COR-L47 (cell line): Measurements from ENCODE around the gene BCLAF3.

Experiments
- DNase-seq: peaks from one replicate; lab custom pipeline; 2025; lab: John Stamatoyannopoulos, UW

BCLAF3 gene

GRCh38 chrX:19990556-19991349 is at the start of gene BCLAF3:
Gene BCLAF3 (minus strand): TSS chrX:19991061. CDS start chrX:19970264, 20,797 bp downstream.
- DNase-seq: peak; percentile 77

GRCh38 chrX:20038966-20039365 is 48.1 kb upstream of the BCLAF3 start:
- DNase-seq: no peak

GRCh38 chrX:20037186-20037585 is 46.3 kb upstream of the BCLAF3 start:
- DNase-seq: no peak

- DNase-seq: no peak
Measured at GRCh38 chrX:20032201-20032600, 41.3 kb upstream of the BCLAF3 start.

GRCh38 chrX:20029728-20030127 is 38.9 kb upstream of the BCLAF3 start:
- no peak for DNase-seq

- DNase-seq: no peak
Measured at GRCh38 chrX:20028588-20028987, 37.7 kb upstream of the BCLAF3 start.

- no peak for DNase-seq
Measured at GRCh38 chrX:20026278-20026677, 35.4 kb upstream of the BCLAF3 start.

- no peak for DNase-seq
Measured at GRCh38 chrX:20019672-20020365, 29.0 kb upstream of the BCLAF3 start.

GRCh38 chrX:20016616-20016945 is 25.7 kb upstream of the BCLAF3 start:
- DNase-seq: no peak

- no peak for DNase-seq
Measured at GRCh38 chrX:20015945-20016615, 25.2 kb upstream of the BCLAF3 start.

GRCh38 chrX:20015422-20015821 is 24.6 kb upstream of the BCLAF3 start:
- DNase-seq: no peak

GRCh38 chrX:20011608-20012007 is 20.7 kb upstream of the BCLAF3 start:
- DNase-seq: no peak

- DNase-seq: no peak
Measured at GRCh38 chrX:20007962-20008622, 17.2 kb upstream of the BCLAF3 start.

GRCh38 chrX:20005883-20006282 is 15.0 kb upstream of the BCLAF3 start:
- no peak for DNase-seq

GRCh38 chrX:20001588-20001987 is 10.7 kb upstream of the BCLAF3 start:
- no peak for DNase-seq

- DNase-seq: no peak
Measured at GRCh38 chrX:19991350-19991718, 473 bp upstream of the BCLAF3 start.

GRCh38 chrX:19990151-19990555 is 708 bp downstream of the BCLAF3 start:
- DNase-seq: no peak

GRCh38 chrX:19987856-19988255 is 3.0 kb downstream of the BCLAF3 start:
- no peak for DNase-seq

- no peak for DNase-seq
Measured at GRCh38 chrX:19986531-19986930, 4.3 kb downstream of the BCLAF3 start.

GRCh38 chrX:19981947-19982346 is 8.9 kb downstream of the BCLAF3 start:
- DNase-seq: no peak

GRCh38 chrX:19975845-19976244 is 15.0 kb downstream of the BCLAF3 start:
- no peak for DNase-seq

GRCh38 chrX:19972984-19973383 is 17.9 kb downstream of the BCLAF3 start:
- no peak for DNase-seq

- DNase-seq: no peak
Measured at GRCh38 chrX:19968276-19968675, 22.6 kb downstream of the BCLAF3 start.
